Activated naive CD8-positive, alpha-beta T cell (primary cell): Measurements from ENCODE around the gene ARHGAP22.

ENCODE experiments used
- H3K27ac Mint-ChIP-seq: one replicate; pipeline ENCODE4 v1.8.0; 2021; ENCODE audit warnings: mixed read lengths
- H3K27me3 Mint-ChIP-seq: one replicate; pipeline ENCODE4 v1.8.0; 2021; ENCODE audit warnings: mixed read lengths
- H3K36me3 Mint-ChIP-seq: one replicate; pipeline ENCODE4 v1.8.0; 2021; ENCODE audit warnings: mixed read lengths
- H3K4me1 Mint-ChIP-seq: one replicate; pipeline ENCODE4 v1.8.0; 2021; ENCODE audit warnings: low read depth, mixed read lengths
- H3K4me3 Mint-ChIP-seq: one replicate; pipeline ENCODE4 v1.8.0; 2021; ENCODE audit warnings: mild to moderate bottlenecking, mixed read lengths
- H3K9me3 Mint-ChIP-seq: one replicate; pipeline ENCODE4 v1.8.0; 2021; ENCODE audit warnings: low read depth, mixed read lengths

Gene ARHGAP22

GRCh38 chr10:48548531-48549135 is 56.2 kb downstream of the ARHGAP22 start:
- H3K36me3 Mint-ChIP-seq = no peaks in the 10 kb centered on the region
- H3K4me1 Mint-ChIP-seq = no peaks in the 10 kb centered on the region
- no peaks in the 10 kb centered on the region for H3K27me3 Mint-ChIP-seq
- H3K27ac Mint-ChIP-seq = no peak overlapping the region
- no peaks in the 10 kb centered on the region for H3K9me3 Mint-ChIP-seq
- no peak overlapping the region for H3K4me3 Mint-ChIP-seq

GRCh38 chr10:48547981-48548380 is 56.9 kb downstream of the ARHGAP22 start:
- no peaks in the 10 kb centered on the region for H3K4me1 Mint-ChIP-seq
- no peak overlapping the region for H3K4me3 Mint-ChIP-seq
- H3K27me3 Mint-ChIP-seq = no peaks in the 10 kb centered on the region
- H3K9me3 Mint-ChIP-seq = no peaks in the 10 kb centered on the region
- no peaks in the 10 kb centered on the region for H3K36me3 Mint-ChIP-seq
- no peak overlapping the region for H3K27ac Mint-ChIP-seq

GRCh38 chr10:48547061-48547895 is 57.6 kb downstream of the ARHGAP22 start:
- Mint-ChIP-seq H3K4me1 (no peaks in the 10 kb centered on the region), H3K36me3 (no peaks in the 10 kb centered on the region), H3K27ac (no peak overlapping the region), H3K4me3 (no peak overlapping the region), H3K9me3 (no peaks in the 10 kb centered on the region), H3K27me3 (no peaks in the 10 kb centered on the region)

- Mint-ChIP-seq H3K27me3 (peaks cover 2% of the 10 kb centered on the region), H3K27ac (no peak overlapping the region), H3K9me3 (no peaks in the 10 kb centered on the region), H3K4me1 (no peaks in the 10 kb centered on the region), H3K4me3 (no peak overlapping the region), H3K36me3 (no peaks in the 10 kb centered on the region)
These were observed 59.3 kb downstream of the ARHGAP22 start for GRCh38 chr10:48545462-48546145.

- Mint-ChIP-seq H3K9me3 (no peaks in the 10 kb centered on the region), H3K27ac (no peak overlapping the region), H3K27me3 (peaks cover 3% of the 10 kb centered on the region), H3K4me3 (no peak overlapping the region), H3K36me3 (no peaks in the 10 kb centered on the region), H3K4me1 (no peaks in the 10 kb centered on the region)
These were observed 61.6 kb downstream of the ARHGAP22 start for GRCh38 chr10:48543182-48543844.

GRCh38 chr10:48542471-48543181 is 62.2 kb downstream of the ARHGAP22 start:
- Mint-ChIP-seq H3K4me3 (no peak overlapping the region), H3K36me3 (no peaks in the 10 kb centered on the region), H3K9me3 (no peaks in the 10 kb centered on the region), H3K4me1 (no peaks in the 10 kb centered on the region), H3K27me3 (peaks cover 3% of the 10 kb centered on the region), H3K27ac (no peak overlapping the region)

GRCh38 chr10:48541144-48541795 is 63.6 kb downstream of the ARHGAP22 start:
- Mint-ChIP-seq H3K4me3 (no peak overlapping the region), H3K27me3 (peaks cover 3% of the 10 kb centered on the region), H3K4me1 (no peaks in the 10 kb centered on the region), H3K27ac (no peak overlapping the region), H3K9me3 (no peaks in the 10 kb centered on the region), H3K36me3 (no peaks in the 10 kb centered on the region)

GRCh38 chr10:48538611-48539010 is 66.3 kb downstream of the ARHGAP22 start:
- Mint-ChIP-seq H3K4me1 (no peaks in the 10 kb centered on the region), H3K27ac (no peak overlapping the region), H3K4me3 (no peak overlapping the region), H3K27me3 (peaks cover 3% of the 10 kb centered on the region), H3K36me3 (no peaks in the 10 kb centered on the region), H3K9me3 (no peaks in the 10 kb centered on the region)

- Mint-ChIP-seq H3K27me3 (peaks cover 3% of the 10 kb centered on the region), H3K9me3 (no peaks in the 10 kb centered on the region), H3K27ac (no peak overlapping the region), H3K4me3 (no peak overlapping the region), H3K36me3 (no peaks in the 10 kb centered on the region), H3K4me1 (no peaks in the 10 kb centered on the region)
These were observed 67.7 kb downstream of the ARHGAP22 start for GRCh38 chr10:48536916-48537890.

GRCh38 chr10:48536156-48536500 is 68.7 kb downstream of the ARHGAP22 start:
- peaks cover 2% of the 10 kb centered on the region for H3K27me3 Mint-ChIP-seq
- H3K4me1 Mint-ChIP-seq = no peaks in the 10 kb centered on the region
- H3K36me3 Mint-ChIP-seq = no peaks in the 10 kb centered on the region
- no peaks in the 10 kb centered on the region for H3K9me3 Mint-ChIP-seq
- H3K27ac Mint-ChIP-seq = no peak overlapping the region
- no peak overlapping the region for H3K4me3 Mint-ChIP-seq

GRCh38 chr10:48535416-48536155 is 69.3 kb downstream of the ARHGAP22 start:
- Mint-ChIP-seq H3K27me3 (peaks cover 2% of the 10 kb centered on the region), H3K36me3 (no peaks in the 10 kb centered on the region), H3K9me3 (no peaks in the 10 kb centered on the region), H3K27ac (no peak overlapping the region), H3K4me1 (no peaks in the 10 kb centered on the region), H3K4me3 (no peak overlapping the region)

- no peak overlapping the region for H3K4me3 Mint-ChIP-seq
- peaks cover 2% of the 10 kb centered on the region for H3K27me3 Mint-ChIP-seq
- H3K9me3 Mint-ChIP-seq = no peaks in the 10 kb centered on the region
- no peaks in the 10 kb centered on the region for H3K36me3 Mint-ChIP-seq
- H3K27ac Mint-ChIP-seq = no peak overlapping the region
- H3K4me1 Mint-ChIP-seq = no peaks in the 10 kb centered on the region
These were observed 70.7 kb downstream of the ARHGAP22 start for GRCh38 chr10:48533951-48534720.
